GM21526 (cell line): ENCODE data around the gene SMARCC1.

ENCODE experiments used
- ATAC-seq: cut with Tn5 transposase; IDR thresholded peaks from one replicate; pipeline ENCODE4 v1.9.1; 2021; ENCODE audit warnings: moderate library complexity; ENCODE audit not compliant: unreplicated experiment, low FRiP score

SMARCC1 gene

DNA sequence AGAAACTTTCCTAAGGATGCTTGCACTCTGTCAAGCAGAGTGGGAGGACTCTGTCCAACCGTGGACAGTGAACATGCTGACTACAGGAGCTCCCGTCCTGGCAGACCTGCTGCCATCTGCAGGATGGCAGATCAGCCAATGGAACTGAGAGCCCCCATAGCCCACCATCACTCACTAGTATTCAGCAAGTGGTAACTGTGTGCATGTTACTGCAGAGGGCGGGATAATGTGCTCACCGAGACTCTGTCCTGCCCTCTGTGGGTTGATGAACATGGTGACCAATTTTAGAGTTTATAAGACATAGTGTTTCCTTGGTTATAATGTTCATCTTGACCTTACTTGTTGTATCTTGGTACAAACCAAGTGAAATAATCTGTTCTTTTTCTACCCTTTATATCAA, 214.5 kb downstream of the SMARCC1 start:
- no peak for ATAC-seq

DNA sequence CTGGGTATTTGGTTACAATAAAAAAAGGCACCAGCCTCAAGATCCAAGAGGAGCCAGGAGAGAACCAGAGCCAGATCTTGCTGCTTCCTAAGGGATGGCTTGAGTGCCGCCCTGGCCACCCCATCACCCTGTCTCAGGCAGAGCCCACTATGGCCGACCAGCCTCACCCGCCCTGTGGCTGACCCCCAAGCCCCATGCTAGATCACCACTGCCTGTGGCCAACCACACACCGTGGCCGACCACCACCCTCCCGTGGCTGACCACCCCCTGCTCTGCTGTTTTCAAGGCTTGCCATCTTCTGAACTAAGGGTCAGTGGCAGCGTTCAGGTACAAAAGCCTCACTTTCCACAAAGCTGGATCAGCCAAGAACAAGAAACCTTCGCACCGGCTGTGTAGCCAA, 215.0 kb downstream of the SMARCC1 start:
- ATAC-seq = no peak

DNA sequence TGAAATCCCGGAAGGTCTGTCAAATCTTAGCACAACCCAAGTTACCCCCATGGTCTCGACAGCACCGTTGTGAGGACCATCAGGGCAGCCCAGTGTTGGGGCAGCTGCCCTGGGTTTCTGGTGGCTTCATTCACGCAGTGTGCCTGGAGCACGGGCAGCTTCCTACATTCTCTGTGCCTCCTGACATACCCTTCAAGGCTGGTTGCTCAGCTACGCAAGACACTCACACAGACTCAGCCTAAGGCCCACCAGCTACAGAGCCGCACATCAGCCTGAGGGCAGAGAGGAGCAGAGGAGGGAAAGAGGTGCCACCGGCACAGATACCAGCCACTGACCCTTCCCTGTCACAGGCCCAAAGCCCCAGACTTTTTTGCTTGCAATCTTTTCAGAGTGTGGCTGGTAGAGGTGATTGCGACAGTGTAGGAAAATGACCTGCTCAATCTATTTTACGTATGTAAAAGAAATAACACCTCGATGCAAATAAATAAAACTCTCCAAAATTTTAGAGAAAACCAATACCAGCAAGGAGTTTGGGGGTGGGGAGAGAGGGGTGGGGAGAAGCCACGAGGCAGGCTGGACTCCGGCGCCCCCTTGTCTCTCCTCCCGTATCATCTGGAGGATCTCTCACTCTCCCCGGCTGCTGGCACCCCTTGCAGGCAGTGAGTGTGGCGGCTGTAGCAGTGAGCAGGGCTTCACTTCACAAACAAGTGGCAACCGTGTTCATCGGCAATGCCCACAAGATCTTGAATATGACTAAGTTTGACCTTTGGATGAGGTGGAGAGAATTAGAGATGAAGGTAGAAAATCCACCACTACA, 215.8 kb downstream of the SMARCC1 start:
- no peak for ATAC-seq

DNA sequence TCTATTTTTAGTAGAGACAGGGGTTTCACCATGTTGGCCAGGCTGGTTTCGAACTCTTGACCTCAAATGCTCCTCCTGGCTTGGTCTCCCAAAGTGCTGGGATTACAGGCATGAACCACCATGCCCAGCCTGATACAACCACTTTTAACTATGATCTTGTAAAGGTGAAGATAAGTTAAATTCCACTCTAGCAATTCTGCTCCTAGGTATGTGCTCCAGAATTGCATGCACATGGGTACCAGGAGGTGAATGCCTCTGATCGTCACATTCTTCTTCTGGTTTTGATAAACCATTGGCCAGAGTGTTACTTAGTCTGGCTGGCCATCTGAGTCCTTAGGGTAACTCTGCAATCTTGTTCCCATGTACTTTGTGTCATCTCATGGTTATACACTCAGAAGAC, 225.3 kb downstream of the SMARCC1 start:
- ATAC-seq = no peak

DNA sequence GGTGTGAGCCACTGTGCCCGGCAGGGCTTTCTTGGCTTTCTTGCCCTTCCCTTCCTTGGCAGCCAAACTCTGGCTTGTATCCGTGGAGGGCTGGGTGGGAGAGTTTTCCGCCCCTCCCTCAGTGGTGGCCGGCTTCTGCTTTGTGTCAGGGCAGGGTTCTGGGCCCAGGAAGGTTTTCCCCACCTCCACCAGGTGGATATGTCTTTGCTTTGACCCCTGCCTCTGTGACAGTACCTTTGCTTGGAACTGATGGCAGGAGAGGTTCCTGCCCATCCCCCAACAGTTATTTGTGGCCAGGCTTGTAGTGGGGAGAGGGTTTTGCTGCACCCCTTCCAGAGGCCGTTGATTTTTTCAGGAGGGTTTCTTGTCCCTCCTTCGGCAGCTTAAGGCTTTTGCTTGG, 227.4 kb downstream of the SMARCC1 start:
- no peak for ATAC-seq

DNA sequence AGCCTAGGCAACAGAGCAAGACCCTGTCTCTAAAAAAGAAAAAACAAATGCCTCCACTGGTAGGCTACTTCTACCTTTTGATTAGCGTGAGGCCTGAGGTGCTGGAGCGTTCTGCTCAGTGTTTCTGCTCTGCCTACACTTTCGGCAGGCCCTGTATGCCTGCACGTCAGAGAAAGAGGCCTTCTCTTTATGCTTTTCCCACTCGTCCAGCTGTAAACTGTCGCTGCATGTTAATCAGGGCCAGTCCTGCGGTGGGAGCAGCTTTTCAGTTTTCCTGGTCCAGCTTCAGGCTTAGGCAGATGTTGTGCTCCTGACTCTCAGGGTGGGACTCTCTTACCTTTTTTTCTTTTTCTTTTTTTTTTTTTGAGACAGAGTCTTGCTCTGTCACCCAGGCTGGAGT, 228.3 kb downstream of the SMARCC1 start:
- no peak for ATAC-seq

DNA sequence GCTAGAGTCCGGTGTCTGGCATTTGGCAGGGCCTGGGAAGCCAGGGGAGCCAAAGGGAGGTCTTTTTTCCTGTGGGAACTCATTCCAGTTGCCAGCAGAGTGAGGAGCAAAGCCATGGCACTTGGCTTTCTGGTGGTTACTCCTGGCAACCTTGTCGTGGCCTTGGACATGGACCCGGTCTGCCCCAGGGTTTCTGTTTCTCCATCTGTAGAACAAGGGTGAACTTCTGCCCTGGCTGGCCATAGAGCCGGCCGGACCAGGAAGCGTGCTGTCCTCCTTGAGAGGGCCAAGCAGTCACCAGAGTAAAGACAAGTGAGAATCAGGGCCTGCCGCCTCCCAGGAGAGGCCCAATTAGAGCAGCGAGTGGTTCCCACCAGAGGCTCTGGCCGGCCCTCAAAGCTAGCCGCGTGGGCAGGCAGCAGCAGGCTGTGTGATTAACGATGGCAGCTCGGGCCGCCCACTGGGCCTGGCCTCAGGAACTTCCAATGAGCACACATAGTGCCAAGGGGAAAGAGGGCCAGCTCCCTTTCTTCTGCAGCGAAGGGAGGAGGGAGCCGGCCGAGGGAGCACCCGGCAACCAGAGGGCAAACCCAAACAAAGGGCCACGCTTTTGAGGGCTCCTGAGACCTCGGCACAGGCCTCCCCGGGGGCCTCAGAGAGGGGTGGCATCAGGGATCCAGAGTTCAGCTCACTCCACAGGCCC, 239.1 kb downstream of the SMARCC1 start:
- ATAC-seq = no peak

DNA sequence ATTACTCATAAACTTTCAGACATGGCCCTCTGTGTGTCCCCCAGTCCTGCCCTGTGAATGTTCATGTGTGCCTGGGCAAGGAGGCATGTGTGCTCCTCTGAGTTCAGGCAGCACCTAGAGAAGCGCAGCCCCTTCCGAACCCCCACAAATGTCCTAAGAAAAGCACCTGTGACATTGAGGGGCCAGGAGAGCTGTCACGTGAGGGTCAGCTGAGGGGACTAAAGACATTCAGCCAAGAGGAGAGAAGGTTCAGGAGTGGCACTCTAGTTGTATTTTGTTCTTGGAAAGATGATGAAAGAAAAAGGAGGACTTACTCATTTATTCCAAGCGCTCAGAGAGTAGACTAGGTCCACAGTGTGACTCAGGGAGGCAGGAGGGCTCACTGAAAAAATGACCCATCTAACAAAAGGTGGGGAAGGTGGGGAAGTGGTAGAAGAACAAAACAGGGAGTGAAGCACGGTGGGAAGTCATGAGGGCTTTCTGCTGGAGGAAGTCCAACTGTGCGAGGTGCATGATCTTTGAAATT, 240.0 kb downstream of the SMARCC1 start:
- ATAC-seq = no peak

DNA sequence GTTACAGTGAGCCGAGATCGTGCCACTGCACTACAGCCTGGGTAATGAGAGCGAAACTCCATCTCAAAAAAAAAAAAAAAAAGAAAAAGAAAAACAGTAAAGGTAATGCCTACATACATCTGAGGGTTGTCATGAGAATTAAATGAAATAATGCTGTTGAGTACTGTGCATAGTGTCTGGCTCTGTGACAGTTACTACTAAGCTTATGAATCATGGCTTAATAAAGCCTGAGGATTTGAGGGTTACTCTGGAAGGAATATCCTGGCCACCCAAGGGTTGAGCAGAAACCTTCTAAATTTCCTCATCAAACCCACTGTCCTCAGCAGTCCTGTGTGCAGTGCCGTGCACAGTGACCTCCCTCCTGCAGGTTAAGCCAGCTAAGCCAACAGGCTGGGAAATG, 241.4 kb downstream of the SMARCC1 start:
- ATAC-seq = no peak

DNA sequence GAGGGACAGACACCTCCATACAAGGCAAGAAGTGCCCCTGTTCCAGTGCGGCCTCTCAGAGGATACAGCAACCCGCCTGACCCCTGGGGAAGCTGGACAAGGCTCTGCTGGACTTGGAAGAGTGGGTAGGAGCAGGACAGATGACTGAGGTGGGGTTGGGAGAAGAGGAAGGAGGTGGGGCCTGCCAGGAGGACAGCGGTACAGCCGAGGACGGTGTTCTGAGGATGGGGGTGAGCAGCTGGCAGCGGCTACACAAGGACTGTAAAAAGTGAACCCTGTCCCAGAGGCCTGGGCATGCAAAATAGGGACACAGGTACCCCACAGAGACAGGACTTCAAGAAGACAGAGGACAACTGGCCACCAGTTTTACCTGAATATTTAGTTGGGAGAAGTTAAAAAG, 244.7 kb downstream of the SMARCC1 start:
- no peak for ATAC-seq

DNA sequence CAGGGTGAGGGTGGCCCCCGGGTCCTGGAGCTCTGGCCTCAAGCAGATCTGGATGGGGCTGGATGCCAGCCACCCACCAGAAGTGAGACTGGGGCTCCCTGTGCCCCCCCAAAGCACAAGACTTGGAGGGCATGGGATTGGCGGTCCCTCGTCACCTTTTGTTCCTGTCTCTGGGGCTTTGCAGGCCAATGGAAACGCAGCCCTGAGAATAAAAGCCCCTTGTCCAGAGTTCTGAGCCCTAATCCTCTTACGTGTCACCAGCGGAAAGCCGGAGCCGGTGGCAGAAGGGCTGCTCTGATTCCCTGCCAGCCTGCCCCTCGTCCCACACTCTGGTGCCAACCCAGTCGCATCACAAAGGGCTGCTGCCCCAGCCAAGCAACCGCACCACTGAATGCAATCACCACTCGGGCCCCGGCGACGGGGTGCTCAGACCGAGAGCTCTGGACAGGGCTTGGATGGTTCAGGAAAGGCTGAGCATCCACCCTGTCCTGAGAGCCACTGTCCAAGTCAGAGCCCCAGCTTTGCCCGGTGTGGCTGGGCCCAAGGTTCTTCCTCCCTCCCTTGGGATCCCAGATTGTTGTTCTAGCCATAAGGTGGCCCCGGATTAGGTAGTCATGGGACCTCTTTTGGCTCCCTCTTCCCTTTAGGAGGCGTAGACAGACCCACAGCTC, 245.3 kb downstream of the SMARCC1 start:
- no peak for ATAC-seq
